ENCODE measurements around the gene WWOX.

DNA sequence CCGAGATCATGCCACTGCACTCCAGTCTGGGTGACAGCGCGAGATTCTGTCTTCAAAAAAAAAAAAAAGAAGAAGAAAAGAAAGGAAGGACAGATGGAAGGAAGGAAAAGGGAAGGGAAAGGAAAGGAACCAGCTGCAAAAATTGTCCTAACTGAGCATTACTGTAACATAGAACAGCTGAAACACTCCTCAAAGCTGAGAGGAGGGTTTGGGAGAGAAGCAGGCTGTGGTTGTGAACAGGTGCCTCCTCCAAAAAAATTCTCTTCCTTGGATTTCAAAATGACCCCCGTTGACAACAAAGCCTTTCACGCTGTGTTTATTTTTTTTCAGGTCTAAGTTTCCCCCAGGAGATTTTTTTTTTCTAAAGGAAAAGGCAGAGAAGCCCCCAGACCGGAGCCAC is 541.4 kb downstream of the WWOX start:
- TF ChIP-seq, protein P1, sequence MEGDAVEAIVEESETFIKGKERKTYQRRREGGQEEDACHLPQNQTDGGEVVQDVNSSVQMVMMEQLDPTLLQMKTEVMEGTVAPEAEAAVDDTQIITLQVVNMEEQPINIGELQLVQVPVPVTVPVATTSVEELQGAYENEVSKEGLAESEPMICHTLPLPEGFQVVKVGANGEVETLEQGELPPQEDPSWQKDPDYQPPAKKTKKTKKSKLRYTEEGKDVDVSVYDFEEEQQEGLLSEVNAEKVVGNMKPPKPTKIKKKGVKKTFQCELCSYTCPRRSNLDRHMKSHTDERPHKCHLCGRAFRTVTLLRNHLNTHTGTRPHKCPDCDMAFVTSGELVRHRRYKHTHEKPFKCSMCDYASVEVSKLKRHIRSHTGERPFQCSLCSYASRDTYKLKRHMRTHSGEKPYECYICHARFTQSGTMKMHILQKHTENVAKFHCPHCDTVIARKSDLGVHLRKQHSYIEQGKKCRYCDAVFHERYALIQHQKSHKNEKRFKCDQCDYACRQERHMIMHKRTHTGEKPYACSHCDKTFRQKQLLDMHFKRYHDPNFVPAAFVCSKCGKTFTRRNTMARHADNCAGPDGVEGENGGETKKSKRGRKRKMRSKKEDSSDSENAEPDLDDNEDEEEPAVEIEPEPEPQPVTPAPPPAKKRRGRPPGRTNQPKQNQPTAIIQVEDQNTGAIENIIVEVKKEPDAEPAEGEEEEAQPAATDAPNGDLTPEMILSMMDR (conservative IDR thresholded peaks at IDR 0.05; ENCODE audit: low read depth, low read length), result no peak
- TF ChIP-seq POLR2A (IDR thresholded peaks at IDR 0.05; ENCODE audit: low read depth, low read length) (no peak), BHLHE40 (IDR thresholded peaks at IDR 0.05; ENCODE audit: low read depth, low read length) (no peak), RAD21 (IDR thresholded peaks at IDR 0.05; ENCODE audit: low read length) (no peak), MAZ (IDR thresholded peaks at IDR 0.05; ENCODE audit: borderline replicate concordance, low read depth, low read length) (no peak), SMC3 (IDR thresholded peaks at IDR 0.05; ENCODE audit: low read depth, low read length) (no peak)
- TF ChIP-seq, protein P2, sequence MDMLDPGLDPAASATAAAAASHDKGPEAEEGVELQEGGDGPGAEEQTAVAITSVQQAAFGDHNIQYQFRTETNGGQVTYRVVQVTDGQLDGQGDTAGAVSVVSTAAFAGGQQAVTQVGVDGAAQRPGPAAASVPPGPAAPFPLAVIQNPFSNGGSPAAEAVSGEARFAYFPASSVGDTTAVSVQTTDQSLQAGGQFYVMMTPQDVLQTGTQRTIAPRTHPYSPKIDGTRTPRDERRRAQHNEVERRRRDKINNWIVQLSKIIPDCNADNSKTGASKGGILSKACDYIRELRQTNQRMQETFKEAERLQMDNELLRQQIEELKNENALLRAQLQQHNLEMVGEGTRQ (IDR thresholded peaks at IDR 0.05; ENCODE audit: low read depth, low read length), result no peak
